H1 (cell line): Measurements from ENCODE around the gene NR3C2. TPM values are rescaled to one million over a fixed set of nuclear protein-coding genes. Genes with fewer than 3 reads are reported as not detected.

Source experiments
- CTCF ChIA-PET: fragments of 300-600 bp; sonication (Branson Sonifier 250); formaldehyde crosslinking; loops from one replicate; lab custom pipeline; 2021; ENCODE audit not compliant: partially characterized antibody; lab: Charles Lee
- POLR2A ChIA-PET: fragments of 300-600 bp; sonication (Branson Sonifier 250); formaldehyde crosslinking; loops from one replicate; lab custom pipeline; 2021; ENCODE audit warnings: inconsistent platforms; ENCODE audit not compliant: partially characterized antibody; lab: Charles Lee
- DNase-seq, 2 experiments: peaks; one replicate each; pipeline versions ENCODE4 v3.0.0 to v3.0.0-alpha.2; 2010 to 2022; ENCODE audit warnings: low spot score in 2 of 2, low read depth in 1 of 2, mixed read lengths in 1 of 2
- FAIRE-seq: peaks from 2 replicates; lab custom pipeline; 2011; peaks lifted over from hg19 to GRCh38; lab: Jason Lieb, UNC
- H2AFZ ChIP-seq: 2 replicates; pipeline ENCODE4 v1.8.1; 2012; ENCODE audit warnings: low read length, inconsistent platforms
- H2AK5ac ChIP-seq: 2 replicates; pipeline ENCODE4 v1.6.1; 2013; ENCODE audit warnings: low read depth, low read length
- H2BK120ac ChIP-seq: replicated peaks from 2 replicates; pipeline ENCODE3; 2013; ENCODE audit warnings: low read depth, low read length, inconsistent platforms
- H2BK12ac ChIP-seq: 2 replicates; pipeline ENCODE4 v1.6.1; 2013; ENCODE audit warnings: low read depth, low read length
- H2BK15ac ChIP-seq: 2 replicates; pipeline ENCODE4 v1.6.1; 2013; ENCODE audit warnings: low read length
- H2BK20ac ChIP-seq: 2 replicates; pipeline ENCODE4 v1.6.1; 2013; ENCODE audit warnings: low read length
- H2BK5ac ChIP-seq: 2 replicates; pipeline ENCODE4 v1.6.1; 2013; ENCODE audit warnings: low read depth, low read length
- H3K14ac ChIP-seq: 2 replicates; pipeline ENCODE4 v1.6.1; 2013; ENCODE audit warnings: inconsistent platforms; ENCODE audit not compliant: insufficient read length
- H3K18ac ChIP-seq: 2 replicates; pipeline ENCODE4 v1.6.1; 2013; ENCODE audit warnings: low read length; ENCODE audit errors: extremely low read depth
- H3K23ac ChIP-seq: 2 replicates; pipeline ENCODE4 v1.6.1; 2013; ENCODE audit warnings: inconsistent platforms; ENCODE audit not compliant: insufficient read length
- H3K23me2 ChIP-seq: 2 replicates; pipeline ENCODE4 v1.6.1; 2013; ENCODE audit warnings: low read depth, low read length
- H3K27ac ChIP-seq: 2 replicates; pipeline ENCODE4 v1.6.1; 2011; ENCODE audit warnings: low read depth, low read length, inconsistent platforms
- H3K27me3 ChIP-seq, 4 experiments: replicated peaks in 1 of 4; 1 replicate in 1 of 4; 2 replicates in 3 of 4; pipeline versions ENCODE4 v1.6.1 to v1.8.1; 2011 to 2013; ENCODE audit warnings: low read length in 3 of 4, mild to moderate bottlenecking in 3 of 4, inconsistent platforms in 2 of 4, mixed read lengths in 2 of 4, moderate library complexity in 1 of 4; ENCODE audit not compliant: control insufficient read depth in 3 of 4, insufficient read depth in 3 of 4; ENCODE audit errors: extremely low read depth in 1 of 4
- H3K36me3 ChIP-seq, 4 experiments: 2 replicates each; pipeline versions ENCODE4 v1.6.1 to v1.8.1; 2011 to 2013; ENCODE audit warnings: mild to moderate bottlenecking in 4 of 4, low read length in 3 of 4, moderate library complexity in 2 of 4, control low read depth in 1 of 4, inconsistent platforms in 1 of 4; ENCODE audit not compliant: insufficient read depth in 4 of 4, control insufficient read depth in 2 of 4
- H3K4ac ChIP-seq: replicated peaks from 2 replicates; pipeline ENCODE3; 2013; ENCODE audit warnings: low read length, low read depth, mixed read lengths, inconsistent platforms; ENCODE audit not compliant: insufficient read length
- H3K4me1 ChIP-seq, 4 experiments: replicated peaks in 1 of 4; 1 replicate in 1 of 4; 2 replicates in 3 of 4; pipeline versions ENCODE4 v1.6.1 to v1.8.1; 2011 to 2013; ENCODE audit warnings: low read length in 3 of 4, inconsistent platforms in 2 of 4, mixed read lengths in 1 of 4; ENCODE audit not compliant: insufficient read depth in 4 of 4, control insufficient read depth in 3 of 4
- H3K4me2 ChIP-seq, 2 experiments: 2 replicates each; pipeline versions ENCODE4 v1.6.1 to v1.8.1; 2011 to 2013; ENCODE audit warnings: low read depth in 2 of 2, low read length in 2 of 2, control low read depth in 1 of 2, inconsistent platforms in 1 of 2, mild to moderate bottlenecking in 1 of 2; ENCODE audit not compliant: insufficient read depth in 1 of 2
- H3K4me3 ChIP-seq, 4 experiments: fragments of 200-600, 300-600 bp in 1 of 4; sonication (generic), shearing (Covaris generic), sonication (Bioruptor Twin) in 1 of 4; 2 replicates each; pipeline versions ENCODE4 v1.5.1 to v1.8.1; 2011 to 2016; ENCODE audit warnings: low read length in 4 of 4, low read depth in 3 of 4, control low read depth in 2 of 4, inconsistent platforms in 2 of 4, mild to moderate bottlenecking in 2 of 4, mixed read lengths in 1 of 4, moderate library complexity in 1 of 4; ENCODE audit not compliant: insufficient read depth in 2 of 4; ENCODE audit errors: extremely low read depth in 1 of 4
- H3K56ac ChIP-seq: replicated peaks from 2 replicates; pipeline ENCODE3; 2013; ENCODE audit warnings: low read depth, mild to moderate bottlenecking, mixed read lengths, low read length, inconsistent platforms; ENCODE audit not compliant: insufficient read length
- H3K79me1 ChIP-seq: 2 replicates; pipeline ENCODE4 v1.6.1; 2013; ENCODE audit warnings: low read depth, low read length, control low read depth
- H3K79me2 ChIP-seq, 2 experiments: 2 replicates each; pipeline versions ENCODE4 v1.6.1 to v1.8.1; 2012 to 2013; ENCODE audit warnings: low read length in 2 of 2, mild to moderate bottlenecking in 2 of 2, inconsistent platforms in 1 of 2; ENCODE audit not compliant: insufficient read depth in 2 of 2, control insufficient read depth in 1 of 2
- H3K9ac ChIP-seq, 4 experiments: replicated peaks in 1 of 4; 1 replicate in 1 of 4; 2 replicates in 3 of 4; pipeline versions ENCODE4 v1.6.1 to v1.8.1; 2011 to 2013; ENCODE audit warnings: low read depth in 3 of 4, low read length in 3 of 4, control low read depth in 2 of 4, mild to moderate bottlenecking in 2 of 4, moderate library complexity in 2 of 4, inconsistent platforms in 1 of 4; ENCODE audit errors: extremely low read depth in 1 of 4
- H3K9me3 ChIP-seq, 2 experiments: 2 replicates each; pipeline versions ENCODE4 v1.6.1 to v1.8.1; 2012 to 2013; ENCODE audit warnings: mild to moderate bottlenecking in 2 of 2, moderate library complexity in 2 of 2, control low read depth in 1 of 2, inconsistent platforms in 1 of 2, low read depth in 1 of 2, low read length in 1 of 2, mixed read lengths in 1 of 2; ENCODE audit not compliant: insufficient read depth in 2 of 2
- H4K20me1 ChIP-seq, 2 experiments: replicated peaks in 1 of 2; 2 replicates each; pipeline versions ENCODE3 to v1.8.1; 2011 to 2013; ENCODE audit warnings: inconsistent platforms in 2 of 2, low read length in 2 of 2, mild to moderate bottlenecking in 1 of 2; ENCODE audit not compliant: insufficient read depth in 2 of 2, control insufficient read depth in 1 of 2
- H4K5ac ChIP-seq: 2 replicates; pipeline ENCODE4 v1.6.1; 2013; ENCODE audit warnings: low read length, low read depth, mixed read lengths, inconsistent platforms; ENCODE audit not compliant: insufficient read length
- H4K8ac ChIP-seq: 2 replicates; pipeline ENCODE4 v1.8.0; 2013; ENCODE audit warnings: mild to moderate bottlenecking, moderate library complexity, low read length, inconsistent platforms; ENCODE audit not compliant: insufficient read depth; ENCODE audit errors: extremely low read depth
- H4K91ac ChIP-seq: replicated peaks from 2 replicates; pipeline ENCODE3; 2013; ENCODE audit warnings: low read length, mixed read lengths, inconsistent platforms; ENCODE audit not compliant: insufficient read length
- CHD2 ChIP-seq: IDR thresholded peaks from 2 replicates; pipeline ENCODE4 v1.6.1; 2012; ENCODE audit warnings: low read length, improper control_type of control experiment
- CREB1 ChIP-seq: IDR thresholded peaks from 2 replicates; pipeline ENCODE4 v1.6.1; 2012; ENCODE audit warnings: inconsistent platforms
- EZH2 ChIP-seq: fragments of 200-600 bp; sonication (generic); IDR thresholded peaks from 2 replicates; pipeline ENCODE4 v1.7.1; 2012; ENCODE audit warnings: low read depth, mild to moderate bottlenecking, moderate library complexity, low read length, inconsistent platforms; ENCODE audit not compliant: severe bottlenecking
- FOSL1 ChIP-seq: IDR thresholded peaks from 2 replicates; pipeline ENCODE4 v1.6.1; 2011; ENCODE audit warnings: mild to moderate bottlenecking, low read depth, low read length, moderate library complexity; ENCODE audit not compliant: insufficient read depth
- GABPA ChIP-seq: IDR thresholded peaks from 2 replicates; pipeline ENCODE4 v1.6.1; 2011; ENCODE audit warnings: mild to moderate bottlenecking, low read length, moderate library complexity, borderline replicate concordance; ENCODE audit not compliant: insufficient read depth
- JUN ChIP-seq: IDR thresholded peaks from 2 replicates; pipeline ENCODE4 v1.6.1; 2011; ENCODE audit warnings: low read depth, mild to moderate bottlenecking, improper control_type of control experiment, low read length
- JUND ChIP-seq: IDR thresholded peaks from 2 replicates; pipeline ENCODE4 v1.6.1; 2011; ENCODE audit warnings: mild to moderate bottlenecking, improper control_type of control experiment, low read length
- KDM1A ChIP-seq: fragments of 200-600, 300-600 bp; sonication (generic); IDR thresholded peaks from 2 replicates; pipeline ENCODE4 v1.7.1; 2016; ENCODE audit warnings: mild to moderate bottlenecking, low read length, borderline replicate concordance
- RNF2 ChIP-seq: fragments of 200-900, 300-1000 bp; sonication (generic); IDR thresholded peaks from 2 replicates; pipeline ENCODE4 v1.7.1; 2016; ENCODE audit warnings: borderline replicate concordance, low read depth, mild to moderate bottlenecking, antibody characterized with exemption, low read length; ENCODE audit not compliant: poor library complexity, severe bottlenecking; ENCODE audit errors: missing control alignments
- SIRT6 ChIP-seq: IDR thresholded peaks from one replicate; pipeline ENCODE4 v1.7.1; 2012; ENCODE audit warnings: low read length, inconsistent platforms
- SP4 ChIP-seq: IDR thresholded peaks from 2 replicates; pipeline ENCODE4 v1.6.1; 2012; ENCODE audit warnings: low read length, inconsistent platforms
- SRF ChIP-seq: IDR thresholded peaks from 2 replicates; pipeline ENCODE4 v1.6.1; 2011; ENCODE audit warnings: mild to moderate bottlenecking, low read depth, low read length, moderate library complexity
- ZNF274 ChIP-seq: IDR thresholded peaks from 2 replicates; pipeline ENCODE4 v1.7.0; 2012; ENCODE audit warnings: low read length, borderline replicate concordance; ENCODE audit errors: extremely low read depth
- polyA plus RNA-seq, 7 experiments: library from polyadenylated mRNA; depleted of rRNA in 3 of 7; stranded (reverse) in 5 of 7; unstranded in 2 of 7; fragments of >200 nt in 5 of 7; fragments of 200-250 nt in 2 of 7; gene quantifications; 1 replicate in 5 of 7; 2 replicates in 1 of 7; 4 replicates in 1 of 7; pipeline versions ENCODE4 v1.2.1 to v1.2.3, GENCODE V29; 2011 to 2013; ENCODE audit warnings: missing spikeins in 2 of 7, mixed read lengths in 2 of 7
- total RNA-seq: library from RNA; stranded (reverse); fragmentation: NEBNext Ultra II Directional; extraction: Animal tissue kit (Norgen Biotek cat#: 25700); gene quantifications from 2 replicates; pipeline ENCODE4 v1.2.1, GENCODE V29; 2021

The NR3C2 gene
- total and polyA plus RNA-seq, 2 of the 8 experiments (the other 6 are each of a cell fraction or from before 2014, with no cell fraction given), result 0.80 to 3.9 TPM

DNA sequence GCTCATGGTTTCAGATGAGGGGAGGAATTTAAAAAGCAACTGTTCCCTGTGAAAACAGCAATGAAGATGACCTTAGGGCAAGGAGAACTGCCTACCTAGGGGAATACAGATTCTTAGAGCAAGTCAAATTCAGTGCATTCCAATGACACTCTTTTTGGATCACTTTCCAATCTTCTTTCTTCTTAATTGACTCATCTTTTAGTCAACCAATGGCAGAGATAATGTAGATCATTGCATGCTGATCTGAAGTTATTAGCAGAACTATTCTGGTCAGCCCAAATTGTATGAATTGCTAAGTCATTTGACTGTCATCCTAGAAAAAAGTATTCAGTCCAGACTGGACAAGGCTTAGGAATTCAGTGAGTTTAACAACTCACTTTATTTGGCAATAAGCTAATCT is 12.6 kb upstream of the NR3C2 start:
- Histone ChIP-seq H3K27ac (no peak overlapping the region), H2AFZ (no peak overlapping the region), H4K8ac (no peak overlapping the region), H3K36me3 (no peaks in the 10 kb centered on the region), H3K23ac (no peak overlapping the region), H3K4ac (no peak overlapping the region), H2BK12ac (no peak overlapping the region), H3K4me2 (no peak overlapping the region), H2AK5ac (no peak overlapping the region), H3K4me1 (no peaks in the 10 kb centered on the region), H2BK120ac (no peak overlapping the region), H2BK15ac (no peak overlapping the region), H4K20me1 (no peaks in the 10 kb centered on the region), H3K56ac (no peak overlapping the region), H3K23me2 (no peaks in the 10 kb centered on the region), H3K79me2 (no peaks in the 10 kb centered on the region), H2BK20ac (no peak overlapping the region), H4K5ac (no peak overlapping the region), H3K9me3 (no peaks in the 10 kb centered on the region), H3K9ac (no peak overlapping the region), H3K4me3 (no peak overlapping the region), H2BK5ac (no peak overlapping the region), H3K27me3 (no peaks in the 10 kb centered on the region), H3K14ac (no peak overlapping the region), H3K18ac (no peak overlapping the region), H4K91ac (no peak overlapping the region), H3K79me1 (no peaks in the 10 kb centered on the region)
- CTCF ChIA-PET, result no interaction called here
- DNase-seq, result no peak
- TF ChIP-seq CREB1, result no peak
- no peak for TF ChIP-seq SP4
- TF ChIP-seq FOSL1, result no peak
- no peak for TF ChIP-seq ZNF274
- TF ChIP-seq KDM1A, result no peak
- TF ChIP-seq SRF, result no peak
- TF ChIP-seq JUND, result no peak
- TF ChIP-seq RNF2, result no peak
- no peak for TF ChIP-seq GABPA
- TF ChIP-seq EZH2, result no peak
- no peak for TF ChIP-seq JUN
- no peak for TF ChIP-seq CHD2
- no peak for TF ChIP-seq SIRT6
- POLR2A ChIA-PET, result no interaction called here
- no peak for FAIRE-seq
